OCI-M2 (cell line): ENCODE data around the gene TLK1.
"Not testable (repeated sequence)": the region's sequence is repeated elsewhere in the genome, so short reads cannot be mapped to it uniquely, and the experiment has no call there.

ENCODE experiments used
- DNase-seq: peaks from one replicate; lab custom pipeline; 2025; ENCODE audit not compliant: unreplicated experiment; lab: John Stamatoyannopoulos, UW

TLK1 gene

DNA sequence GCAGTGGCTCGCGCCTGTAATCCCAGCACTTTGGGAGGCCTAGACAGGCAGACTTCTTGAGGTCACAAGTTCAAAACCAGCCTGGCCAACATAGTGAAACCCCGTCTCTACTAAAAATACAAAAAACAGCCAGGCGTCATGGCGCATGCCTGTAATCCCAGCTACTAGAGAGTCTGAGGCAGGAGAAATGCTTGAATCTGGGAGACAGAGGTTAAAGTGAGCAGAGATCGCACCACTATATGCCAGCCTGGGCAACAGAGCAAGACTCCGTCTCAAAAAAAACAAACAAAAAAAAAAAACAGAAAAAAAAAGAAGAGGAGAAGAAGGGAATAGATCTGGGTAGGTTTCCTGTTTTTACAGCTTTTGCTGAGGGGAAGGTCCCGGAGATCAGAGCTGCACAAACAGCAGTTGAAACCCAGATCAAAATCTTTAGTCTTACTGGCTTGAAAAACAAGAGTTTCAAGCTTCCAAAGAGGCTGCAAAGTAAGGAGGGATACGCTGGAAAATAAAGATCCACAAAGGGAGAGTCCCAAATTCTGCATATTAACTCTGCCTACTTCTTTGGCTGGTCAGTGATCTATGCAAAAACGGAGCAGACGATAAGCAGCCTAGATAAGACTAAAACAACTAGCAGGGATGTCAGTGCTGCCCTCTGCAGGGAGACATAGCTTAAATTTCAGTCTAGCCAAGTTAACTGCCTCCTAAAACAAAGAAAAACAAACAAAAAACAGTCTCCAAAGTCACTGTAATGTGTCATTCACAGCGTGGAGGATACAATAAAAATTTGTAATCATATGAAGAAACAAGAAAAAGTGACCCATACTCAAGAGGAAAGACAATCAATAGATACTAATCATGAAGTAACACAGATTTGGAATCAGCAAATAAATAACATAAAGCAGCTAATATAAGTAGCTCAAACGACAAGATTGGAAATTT is 74.1 kb downstream of the TLK1 start:
- DNase-seq, result no peak

DNA sequence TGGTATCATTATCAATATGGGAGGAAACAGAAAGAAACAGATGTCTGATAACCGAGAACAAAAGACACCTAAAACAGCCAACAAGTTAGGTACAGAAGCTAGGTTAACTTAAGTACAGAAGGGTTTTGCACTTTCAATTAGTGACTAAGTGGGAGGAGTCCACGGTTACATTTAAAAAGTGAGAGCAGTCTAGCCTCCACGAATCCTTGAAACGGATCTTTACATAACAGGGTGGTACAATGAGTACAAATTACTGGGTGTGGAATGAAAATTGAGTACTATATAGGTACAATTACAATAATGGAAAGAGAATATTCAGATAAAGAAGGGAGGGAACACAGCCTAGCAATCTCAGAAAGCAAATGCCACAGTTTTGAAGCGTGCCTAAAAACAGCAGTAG is 76.6 kb downstream of the TLK1 start:
- DNase-seq, result no peak

DNA sequence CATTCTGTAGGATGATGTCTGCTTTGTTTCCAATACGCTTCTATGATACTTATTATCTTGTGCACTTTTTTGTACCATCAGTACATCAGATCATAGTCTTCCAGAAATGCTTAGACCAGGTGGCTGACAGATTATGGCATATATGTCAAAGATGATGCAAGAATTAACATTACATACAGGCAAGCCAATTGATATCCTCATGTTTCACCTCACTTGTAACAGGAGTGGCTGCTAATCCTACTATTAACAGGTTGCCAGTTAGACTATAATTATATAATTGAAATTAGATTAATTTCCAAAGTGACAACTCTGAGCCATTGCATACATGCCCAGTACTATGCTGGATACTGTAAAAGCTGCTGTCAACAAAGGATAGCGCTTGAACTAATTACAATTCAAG is 77.2 kb downstream of the TLK1 start:
- DNase-seq, result no peak

DNA sequence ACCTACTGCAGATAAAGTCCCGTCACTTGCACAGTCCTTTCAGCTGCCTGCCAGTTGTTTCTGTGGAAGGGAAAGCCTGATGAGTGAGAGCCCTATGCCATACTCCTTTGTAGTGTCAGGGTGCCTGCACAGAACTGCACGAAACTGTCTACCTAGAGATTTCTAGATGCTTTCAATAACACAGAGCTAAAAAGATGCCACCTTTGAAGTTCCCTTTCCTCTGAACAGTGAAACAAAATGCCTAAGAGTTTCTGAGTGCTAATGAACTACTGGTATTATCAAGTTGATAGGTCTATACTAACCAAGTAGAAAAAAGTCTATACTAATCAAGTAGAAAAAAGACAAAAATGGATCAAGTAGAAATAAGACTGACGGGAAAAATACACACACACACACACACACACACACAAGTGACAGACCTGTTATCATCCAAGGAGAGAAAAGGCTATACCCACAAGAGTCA is 79.0 kb downstream of the TLK1 start:
- no peak for DNase-seq

DNA sequence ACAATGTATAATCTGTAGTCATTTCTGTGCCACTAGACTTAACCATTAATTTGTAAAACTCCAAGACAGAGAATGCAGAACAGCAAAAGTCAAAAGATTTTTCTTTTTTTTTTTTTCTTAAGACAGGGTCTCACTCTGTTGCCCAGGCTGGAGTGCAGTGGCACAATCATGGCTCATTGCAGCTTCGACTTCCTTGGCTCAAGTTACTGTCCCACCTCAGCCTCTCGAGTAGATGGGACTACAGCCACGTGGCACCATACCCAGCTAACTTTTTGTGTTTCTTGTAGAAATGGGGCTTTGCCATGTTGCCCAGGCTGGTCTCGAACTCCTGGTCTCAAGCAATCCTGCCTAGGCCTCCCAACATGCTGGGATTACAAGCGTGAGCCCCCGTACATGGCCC is 80.1 kb downstream of the TLK1 start:
- no peak for DNase-seq

DNA sequence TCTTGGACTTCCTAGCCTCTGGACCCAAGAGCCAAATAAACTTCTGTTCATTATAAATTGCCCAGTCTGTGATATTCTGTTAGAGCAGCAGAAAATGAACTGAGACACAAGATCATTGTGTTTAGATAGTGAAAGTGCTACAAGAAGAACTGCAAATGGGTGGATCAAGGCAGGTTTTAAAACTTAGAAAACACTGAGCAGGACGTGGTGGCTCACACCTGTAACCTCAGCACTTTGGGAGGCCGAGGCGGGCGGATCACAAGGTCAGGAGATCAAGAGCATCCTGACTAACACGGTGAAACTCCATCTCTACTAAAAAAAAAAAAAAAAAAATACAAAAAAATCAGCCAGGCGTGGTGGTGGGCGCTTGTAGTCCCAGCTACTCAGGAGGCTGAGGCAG is 84.3 kb downstream of the TLK1 start:
- not testable (repeated sequence) for DNase-seq

DNA sequence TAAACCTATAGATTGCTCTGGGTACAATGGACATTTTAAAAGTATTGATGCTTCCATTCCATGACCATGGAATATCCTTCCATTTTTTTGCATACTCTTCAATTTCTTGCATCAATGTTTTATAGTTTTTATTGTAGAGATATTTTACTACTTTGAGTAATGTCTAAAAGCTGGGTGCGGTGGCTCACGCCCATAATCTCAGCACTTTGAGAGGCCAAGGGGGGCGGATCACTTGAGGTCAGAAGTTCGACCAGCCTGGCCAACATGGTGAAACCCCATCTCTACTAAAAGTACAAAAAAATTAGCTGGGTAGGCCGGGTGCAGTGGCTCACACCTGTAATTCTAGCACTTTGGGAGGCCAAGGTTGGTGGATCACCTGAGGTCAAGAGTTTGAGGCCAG is 88.5 kb downstream of the TLK1 start:
- DNase-seq, result no peak

DNA sequence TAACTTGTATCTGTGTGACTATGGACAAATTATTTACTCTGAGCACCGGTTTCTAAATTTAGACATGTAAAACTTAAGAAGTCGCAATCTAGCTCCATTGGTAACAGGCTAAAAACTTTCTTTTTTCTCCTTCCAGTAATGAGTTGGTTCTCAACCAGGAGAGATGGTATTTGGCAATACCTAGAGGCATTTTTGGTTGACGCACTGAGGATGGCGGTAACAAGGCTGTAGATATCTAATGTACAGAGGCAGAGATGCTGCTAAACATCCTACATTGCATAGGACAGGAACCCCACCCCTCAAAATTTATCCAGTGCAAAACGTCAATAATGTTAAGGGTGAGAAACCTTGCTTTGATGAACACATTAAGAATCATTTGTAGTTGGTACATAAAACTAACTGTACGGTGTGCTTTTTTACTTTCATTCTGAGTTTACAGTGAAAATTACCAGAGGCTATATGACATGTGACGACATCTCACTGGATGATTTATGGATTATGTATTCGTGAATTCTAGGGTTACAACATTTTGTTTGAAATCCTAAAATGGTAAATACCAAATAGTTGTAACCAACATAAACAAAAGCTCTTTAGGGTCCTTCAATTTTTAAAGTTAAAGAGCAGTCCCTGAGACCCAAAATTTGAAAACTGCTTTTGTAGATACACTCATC is 91.3 kb downstream of the TLK1 start:
- DNase-seq, result no peak

DNA sequence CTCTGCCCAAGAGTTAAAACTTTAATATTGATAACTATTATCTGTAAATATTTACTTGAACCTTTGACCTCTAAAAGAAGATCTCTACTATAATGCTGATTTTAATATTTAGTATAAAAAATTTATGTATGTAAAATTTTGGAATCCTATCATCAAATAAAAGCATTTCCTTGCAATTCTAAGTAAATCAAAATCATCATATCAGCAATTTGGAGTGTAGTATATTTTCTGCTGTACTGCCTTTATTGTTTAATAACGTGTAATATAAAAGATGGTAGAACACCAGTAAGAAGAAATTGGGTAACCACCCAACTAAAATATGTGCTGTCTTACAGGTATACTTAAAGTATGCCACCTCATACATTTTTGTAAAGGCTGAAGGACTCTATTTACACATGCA is 94.6 kb downstream of the TLK1 start:
- no peak for DNase-seq

DNA sequence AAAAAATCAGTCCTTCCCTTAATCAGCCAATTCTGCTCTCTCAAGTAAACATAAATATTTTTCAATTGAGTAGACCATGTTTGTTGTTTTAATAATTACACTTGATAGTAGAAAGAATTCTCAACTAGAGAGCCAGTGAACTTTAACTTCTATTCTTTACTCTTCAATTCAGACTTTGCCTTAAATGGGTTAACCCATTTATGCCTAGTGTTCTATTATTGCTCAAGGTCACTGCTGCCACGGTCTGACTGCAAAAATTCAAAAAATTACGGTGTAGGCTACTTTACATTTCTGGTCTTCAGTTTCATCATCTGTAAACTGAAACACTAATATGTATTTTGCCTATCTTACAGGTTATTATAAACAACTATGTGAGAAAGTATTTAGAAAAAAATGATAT is 103.1 kb downstream of the TLK1 start:
- DNase-seq, result no peak

DNA sequence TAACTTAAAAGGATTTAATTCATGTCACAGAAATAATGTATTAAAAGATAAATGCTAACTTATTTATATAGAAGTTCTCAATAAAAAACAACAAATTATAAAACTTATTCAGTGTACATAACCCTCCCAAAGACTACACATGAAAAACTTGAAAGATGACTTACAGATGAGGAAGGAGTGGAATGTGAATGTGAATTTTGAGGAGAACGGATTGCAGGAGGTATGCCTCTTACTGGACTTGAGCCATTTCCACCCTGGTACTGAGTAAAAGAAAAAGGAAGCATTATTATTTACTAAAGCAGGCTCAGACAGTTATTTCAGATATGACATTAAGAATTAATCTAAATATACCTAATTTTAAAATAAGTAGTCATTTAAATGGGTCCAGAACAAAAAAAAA is 104.4 kb downstream of the TLK1 start:
- DNase-seq, result no peak

DNA sequence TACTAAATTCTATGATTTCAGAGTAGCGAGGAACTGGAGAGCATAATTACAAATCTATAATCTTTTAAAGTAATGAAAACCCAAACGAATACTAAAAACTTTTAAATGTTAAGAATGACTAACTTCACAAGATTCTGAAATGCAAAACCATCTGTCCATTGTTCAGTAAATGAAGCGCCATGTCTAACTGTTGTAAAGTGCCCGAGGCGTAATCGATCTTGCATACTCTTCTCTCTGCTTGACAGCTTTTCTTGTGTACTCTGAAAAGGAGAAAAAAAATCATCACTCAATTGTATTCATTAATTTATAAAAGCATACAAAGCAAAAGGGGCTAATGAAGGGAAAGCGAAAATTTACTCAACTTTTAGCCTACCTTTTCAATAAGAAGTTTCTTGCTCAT is 111.0 kb downstream of the TLK1 start:
- no peak for DNase-seq

DNA sequence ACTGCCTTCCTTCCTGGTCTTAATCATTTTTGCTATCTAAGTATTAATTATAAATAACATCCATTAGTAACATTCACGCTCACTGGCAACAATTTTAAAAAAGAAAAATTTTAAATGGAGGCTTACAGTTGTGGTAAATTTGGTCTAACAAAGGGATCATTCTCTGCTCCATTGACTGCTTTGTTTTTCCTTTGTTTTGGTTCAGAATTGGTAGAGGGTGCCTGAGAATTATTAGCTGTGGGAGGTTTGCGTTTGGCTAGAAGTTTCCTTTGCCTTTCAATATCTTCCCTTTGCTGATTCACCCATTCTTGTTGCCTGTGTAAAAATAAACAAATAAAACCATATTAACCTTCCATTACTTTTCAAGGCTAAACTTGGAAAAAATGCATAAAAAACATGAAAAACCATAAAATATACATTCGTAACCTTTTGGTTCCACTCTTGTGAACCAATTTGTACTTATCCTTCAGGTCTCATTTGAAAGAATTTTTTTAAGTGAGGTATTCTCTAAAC is 114.6 kb downstream of the TLK1 start:
- DNase-seq, result no peak

DNA sequence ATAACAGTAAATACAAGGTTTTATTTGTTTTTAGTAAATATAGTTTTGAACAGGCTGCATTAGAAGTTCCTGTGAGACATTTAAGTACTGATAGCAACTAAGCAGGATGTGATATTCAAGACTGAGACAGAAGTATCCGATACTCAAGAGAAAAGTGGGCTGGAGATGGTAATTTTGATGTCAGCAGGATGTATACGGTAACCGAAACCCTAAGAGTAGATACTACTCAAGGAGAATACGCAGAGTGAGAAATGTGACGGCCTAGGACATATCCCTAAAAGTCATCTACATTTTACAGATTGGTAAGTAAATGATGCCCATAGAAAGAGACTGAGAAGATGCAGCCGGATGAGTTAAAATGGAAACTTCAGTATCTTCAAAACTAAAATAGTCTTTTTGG is 116.3 kb downstream of the TLK1 start:
- DNase-seq, result no peak

DNA sequence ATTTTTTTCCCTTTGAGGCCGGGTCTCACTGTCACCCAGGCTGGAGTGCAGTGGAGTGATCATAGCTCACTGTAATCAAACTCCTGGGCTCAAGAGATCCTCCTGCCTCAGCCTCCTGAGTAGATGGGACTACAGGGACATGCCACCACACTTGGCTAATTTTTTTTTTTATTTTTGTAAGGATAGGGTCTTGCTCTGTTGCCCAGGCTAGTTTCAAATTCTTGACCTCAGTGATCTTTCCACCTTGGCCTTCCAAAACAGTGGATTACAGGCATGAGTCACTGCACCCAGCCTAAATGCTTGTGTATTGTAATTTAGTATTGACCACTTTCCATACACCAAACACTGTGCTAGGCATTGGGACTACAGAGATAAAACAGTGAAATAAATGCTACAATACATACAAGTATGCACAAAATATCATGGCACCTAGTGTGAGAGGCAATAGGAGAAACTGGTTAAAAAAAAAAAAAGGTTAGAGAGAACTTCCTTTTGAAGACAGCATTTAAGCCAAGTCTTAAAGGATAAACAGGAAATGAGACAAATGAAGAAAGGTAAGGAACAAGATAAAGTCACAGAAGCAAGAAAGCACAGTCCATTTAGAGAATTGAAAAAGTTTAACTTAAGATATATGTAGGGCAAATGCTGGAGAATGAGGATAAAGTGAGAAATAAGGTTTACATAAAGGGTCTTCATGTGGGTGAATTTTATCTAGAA is 118.3 kb downstream of the TLK1 start:
- DNase-seq, result no peak

DNA sequence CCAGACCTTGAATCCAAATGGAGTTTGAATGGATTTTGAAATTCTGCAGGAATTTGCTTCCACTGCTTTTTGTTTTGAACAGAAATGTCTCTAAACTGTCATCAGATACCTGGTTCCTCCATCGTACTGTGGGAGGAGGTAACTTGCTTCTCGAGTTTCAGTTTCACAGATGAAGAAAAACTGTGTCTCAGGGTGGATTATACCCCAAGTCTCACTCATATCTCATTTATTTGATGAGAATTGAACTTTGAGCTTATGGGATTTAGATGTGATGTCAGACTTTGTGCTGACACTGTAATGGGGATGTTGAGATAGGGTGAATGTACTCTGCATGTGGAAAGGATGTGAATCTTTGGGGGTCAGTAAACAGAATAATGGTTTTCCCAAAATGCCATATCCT is 124.2 kb downstream of the TLK1 start:
- DNase-seq, result no peak

DNA sequence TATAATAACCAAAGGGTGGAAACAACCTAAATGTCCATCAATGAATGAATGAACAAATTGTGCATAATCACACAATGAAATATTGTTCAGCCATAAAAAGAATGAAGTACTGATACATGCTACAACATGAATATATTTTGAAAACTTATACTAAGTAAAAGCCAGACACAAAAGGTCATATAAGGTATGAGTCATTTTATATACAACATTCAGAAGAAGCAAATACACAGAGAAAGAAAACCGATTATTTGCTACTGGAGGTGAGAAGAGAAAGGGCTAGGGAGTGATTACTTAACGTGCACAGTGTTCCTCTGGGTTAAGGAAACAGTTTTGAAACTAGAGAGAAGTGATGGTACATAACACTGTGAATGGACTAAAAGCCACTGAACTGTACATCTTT is 126.4 kb downstream of the TLK1 start:
- no peak for DNase-seq

DNA sequence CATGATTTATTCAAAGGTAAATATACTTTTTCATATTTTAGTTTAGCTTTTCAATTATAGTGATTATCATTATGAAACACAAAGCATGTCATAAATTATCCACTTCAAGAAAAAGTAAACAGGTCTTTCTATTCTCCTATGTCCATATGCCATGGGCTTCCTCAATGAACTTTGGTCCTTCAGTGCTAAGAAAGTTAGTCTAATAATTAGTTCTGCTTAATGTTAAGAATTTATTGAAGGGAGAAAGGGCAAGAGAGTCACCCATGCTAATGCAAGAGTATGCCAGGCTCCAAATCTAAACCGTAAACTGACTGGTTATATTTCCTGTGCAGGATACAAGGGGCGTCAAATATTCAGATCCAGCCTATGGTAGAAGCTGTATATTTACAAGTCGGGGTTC is 135.5 kb downstream of the TLK1 start:
- DNase-seq, result no peak

DNA sequence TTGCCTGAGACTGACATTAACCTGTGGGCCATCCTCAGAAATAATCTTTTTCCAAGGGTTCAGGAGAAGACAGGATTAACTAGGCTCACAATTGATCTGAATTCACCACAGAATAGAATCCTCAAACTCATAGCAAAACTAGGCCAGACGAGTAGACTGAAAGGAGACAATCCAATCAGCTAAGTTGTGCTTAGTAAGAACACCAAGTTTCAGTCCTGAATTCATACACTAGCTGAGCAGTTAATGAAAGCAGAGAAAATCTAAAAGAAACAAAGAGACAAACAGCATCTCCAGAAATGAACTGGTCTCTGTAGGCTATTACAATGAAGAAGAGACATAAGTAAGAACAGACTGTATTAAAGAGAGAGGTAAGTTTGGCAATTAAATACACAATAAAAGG is 142.2 kb downstream of the TLK1 start:
- no peak for DNase-seq

DNA sequence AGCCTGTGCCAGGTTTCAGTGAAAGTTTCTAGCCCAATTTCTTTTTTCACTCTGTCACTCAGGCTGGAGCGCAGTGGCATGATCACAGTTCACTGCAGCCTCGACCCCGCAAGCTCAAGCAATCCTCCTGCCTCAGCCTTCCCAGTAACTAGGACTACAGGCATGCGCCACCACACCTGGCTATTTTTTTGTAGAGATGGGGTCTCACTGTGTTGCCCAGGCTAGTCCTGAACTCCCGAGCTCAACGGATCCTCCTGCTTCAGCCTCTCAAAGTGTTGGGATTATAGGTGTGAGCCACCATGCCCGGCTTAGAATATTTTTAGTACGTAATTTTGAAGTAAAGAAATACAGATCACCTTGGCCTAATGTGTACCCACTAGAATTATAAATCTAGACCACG is 144.6 kb downstream of the TLK1 start:
- no peak for DNase-seq

DNA sequence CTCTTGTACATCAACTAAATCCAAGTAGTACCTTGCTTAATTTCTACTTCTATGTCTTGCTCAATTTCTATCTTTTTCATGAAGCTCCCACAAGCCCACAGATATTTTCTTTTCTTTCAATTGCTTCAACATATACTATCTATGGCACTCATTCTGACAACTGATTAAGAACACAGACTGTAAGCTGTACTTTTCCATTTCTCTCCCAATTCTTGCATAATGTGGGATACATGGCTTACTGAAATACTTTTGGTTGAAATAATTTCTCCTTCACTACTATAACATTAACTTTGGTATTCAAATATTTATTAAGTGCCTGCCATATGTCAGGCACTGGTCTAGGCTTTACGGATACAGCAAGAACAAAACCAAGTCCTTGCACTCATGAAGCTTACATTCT is 146.8 kb downstream of the TLK1 start:
- no peak for DNase-seq

DNA sequence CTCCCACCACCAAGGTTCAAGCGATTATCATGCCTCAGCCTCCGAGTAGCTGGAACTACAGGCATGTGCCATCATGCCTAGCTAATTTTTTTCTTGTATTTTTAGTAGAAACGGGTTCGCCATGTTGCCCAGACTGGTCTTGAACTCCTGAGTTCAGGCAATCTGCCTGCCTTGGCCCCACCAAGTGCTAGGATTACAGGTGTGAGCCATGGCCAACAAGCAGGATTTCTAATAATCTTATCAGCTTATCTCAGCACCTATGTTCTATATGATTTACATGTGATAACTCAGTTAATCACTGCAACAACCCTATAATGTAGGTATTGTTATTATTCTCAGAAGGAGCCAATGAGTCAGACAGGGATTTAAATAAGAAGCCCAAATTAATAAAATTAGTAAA is 151.3 kb downstream of the TLK1 start:
- DNase-seq, result no peak
